Erythroblast (primary cell): ENCODE results near the gene CACNA2D4.

Experiments used
- DNase-seq, 2 experiments: peaks; one replicate each; lab custom pipeline; 2025; lab: John Stamatoyannopoulos, UW
- GATA1 ChIP-seq: IDR thresholded peaks from 2 replicates; pipeline ENCODE4 v1.6.1; 2011; ENCODE audit warnings: low read depth, mild to moderate bottlenecking, control low read depth, low read length, moderate library complexity
- POLR2A ChIP-seq: IDR thresholded peaks from 2 replicates; pipeline ENCODE4 v1.6.1; 2011; ENCODE audit warnings: mild to moderate bottlenecking, low read length

The CACNA2D4 gene

GRCh38 chr12:1833596-1834028, 84.8 kb downstream of the CACNA2D4 start:
- no peak for DNase-seq
- TF ChIP-seq GATA1 (no peak), POLR2A (no peak)

GRCh38 chr12:1832801-1833595, 85.5 kb downstream of the CACNA2D4 start:
- DNase-seq = no peak
- TF ChIP-seq GATA1 (no peak), POLR2A (no peak)

- DNase-seq = peak; percentile 53 to 56
- TF ChIP-seq POLR2A (no peak), GATA1 (no peak)
Observed at GRCh38 chr12:1830981-1831963, 87.2 kb downstream of the CACNA2D4 start.

GRCh38 chr12:1830401-1830845, 88.0 kb downstream of the CACNA2D4 start:
- TF ChIP-seq POLR2A = no peak
- no peak for TF ChIP-seq GATA1
- DNase-seq = no peak

- TF ChIP-seq POLR2A (no peak), GATA1 (no peak)
- DNase-seq = no peak
Observed at GRCh38 chr12:1829306-1829900, 89.0 kb downstream of the CACNA2D4 start.

- DNase-seq = no peak
- TF ChIP-seq POLR2A (no peak), GATA1 (no peak)
Observed at GRCh38 chr12:1828856-1829255, 89.6 kb downstream of the CACNA2D4 start.

- TF ChIP-seq POLR2A (no peak), GATA1 (no peak)
- no peak for DNase-seq
Observed at GRCh38 chr12:1827826-1828805, 90.3 kb downstream of the CACNA2D4 start.

GRCh38 chr12:1826867-1827705, 91.4 kb downstream of the CACNA2D4 start:
- TF ChIP-seq GATA1 = no peak
- no peak for DNase-seq

- DNase-seq = no peak
- no peak for TF ChIP-seq GATA1
- TF ChIP-seq POLR2A = no peak
Observed at GRCh38 chr12:1826401-1826800, 92.1 kb downstream of the CACNA2D4 start.

- no peak for DNase-seq
- TF ChIP-seq GATA1 (no peak), POLR2A (no peak)
Observed at GRCh38 chr12:1825382-1826102, 92.9 kb downstream of the CACNA2D4 start.

GRCh38 chr12:1823237-1823636, 95.2 kb downstream of the CACNA2D4 start:
- DNase-seq = no peak
- TF ChIP-seq GATA1 = no peak
- no peak for TF ChIP-seq POLR2A
